CD4-positive, alpha-beta T cell treated with Interleukin-6 for 4 hours (primary cell): ENCODE results near the gene ASIP.
"Not testable (repeated sequence)": the region's sequence is repeated elsewhere in the genome, so short reads cannot be mapped to it uniquely, and the experiment has no call there.

Experiments used
- DNase-seq: peaks from one replicate; pipeline ENCODE4 v3.0.0-alpha.2; 2020; ENCODE audit warnings: mixed read lengths

The ASIP gene

DNA sequence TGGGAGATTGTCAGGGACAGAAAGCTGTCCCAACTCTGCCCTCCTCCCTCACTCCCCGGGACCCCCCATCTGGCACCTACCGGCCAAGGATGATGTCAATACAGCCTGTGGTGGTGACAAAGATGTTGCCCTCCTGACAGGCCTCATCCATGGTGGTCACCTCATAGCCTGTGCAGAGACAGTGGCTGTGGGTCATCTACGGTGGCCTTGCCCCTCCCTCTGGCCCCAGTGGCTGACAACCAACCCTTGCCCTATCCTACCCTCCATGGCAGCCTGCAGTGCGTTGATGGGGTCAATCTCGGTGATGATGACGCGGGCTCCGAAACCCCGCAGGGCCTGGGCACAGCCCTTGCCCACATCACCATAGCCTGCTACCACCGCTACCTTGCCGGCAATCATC, 49.2 kb downstream of the ASIP start:
- DNase-seq = no peak

DNA sequence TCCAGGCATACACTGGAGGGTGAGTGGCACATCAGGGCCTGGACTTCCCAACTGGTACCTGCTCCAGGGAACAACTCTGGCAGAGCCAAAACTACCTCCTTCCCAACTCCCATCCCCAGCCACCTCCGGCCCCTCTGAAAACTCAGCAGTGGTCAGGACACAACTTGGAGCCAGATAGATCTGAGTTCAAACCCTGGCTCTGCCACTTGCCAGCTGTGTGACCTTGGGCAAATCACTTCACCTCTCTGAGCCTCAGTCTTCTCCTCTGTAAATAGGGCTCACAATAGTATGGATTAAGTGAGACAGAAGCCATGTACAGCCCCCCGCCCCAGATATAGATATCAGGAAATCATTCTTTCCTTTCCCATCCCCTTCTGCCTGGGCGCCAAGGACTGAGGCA, 51.3 kb downstream of the ASIP start:
- DNase-seq = no peak

DNA sequence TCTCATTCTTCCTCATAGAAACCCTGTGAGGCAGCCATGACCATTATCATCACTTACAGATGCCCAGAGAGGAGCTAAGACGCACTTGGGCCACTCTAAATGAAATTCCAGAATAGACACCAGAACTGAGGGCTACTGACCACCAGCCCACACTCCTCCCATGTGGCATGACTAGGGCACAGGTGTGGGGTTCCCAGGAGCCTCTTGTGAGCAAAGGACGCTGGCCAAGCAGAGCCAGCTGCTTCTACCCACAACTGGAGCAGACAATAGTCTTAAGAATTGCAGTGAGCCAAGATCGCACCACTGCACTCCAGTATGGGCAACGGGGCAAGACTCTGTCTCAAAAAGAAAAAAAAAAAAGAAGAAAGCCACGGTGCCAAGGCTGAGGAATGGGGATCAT, 51.9 kb downstream of the ASIP start:
- no peak for DNase-seq

DNA sequence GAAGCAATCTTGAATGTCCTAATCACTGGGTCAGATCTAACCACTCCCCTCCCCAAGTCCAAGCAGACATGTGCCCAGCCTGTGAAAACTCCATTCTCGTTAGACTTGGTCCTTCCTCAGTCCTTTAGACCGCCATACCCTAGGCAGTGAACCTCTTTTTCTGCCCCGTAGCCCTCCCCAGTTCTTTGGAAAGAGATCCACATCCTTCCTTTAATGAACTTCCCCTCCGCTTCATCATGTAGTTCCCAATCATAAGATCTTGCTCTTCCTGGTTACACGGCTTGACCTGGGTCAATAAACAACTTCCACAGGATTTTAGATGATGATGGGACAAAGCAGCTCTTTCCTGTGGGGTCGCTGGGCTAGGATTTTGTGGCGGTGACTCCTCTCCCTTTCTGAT, 52.4 kb downstream of the ASIP start:
- no peak for DNase-seq

DNA sequence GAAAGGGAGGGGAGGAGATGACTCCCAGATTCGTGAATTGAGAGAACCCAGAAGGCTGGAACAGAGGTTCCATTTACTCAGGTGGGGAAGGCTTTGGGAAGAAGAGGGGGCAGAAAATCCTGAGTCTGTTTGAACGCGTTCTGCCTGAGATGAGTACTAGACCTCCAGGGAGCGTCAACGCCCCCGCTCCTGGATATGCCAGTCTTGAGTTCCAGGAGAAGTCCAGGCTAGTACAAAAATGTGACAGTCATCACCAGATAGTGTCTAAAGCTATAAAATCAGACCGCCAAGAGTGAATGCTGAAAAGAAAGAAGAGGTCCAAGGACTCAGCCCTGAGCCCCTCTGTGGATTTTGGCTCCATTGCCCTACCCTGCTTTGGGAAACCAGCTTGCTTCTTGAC, 53.3 kb downstream of the ASIP start:
- no peak for DNase-seq

DNA sequence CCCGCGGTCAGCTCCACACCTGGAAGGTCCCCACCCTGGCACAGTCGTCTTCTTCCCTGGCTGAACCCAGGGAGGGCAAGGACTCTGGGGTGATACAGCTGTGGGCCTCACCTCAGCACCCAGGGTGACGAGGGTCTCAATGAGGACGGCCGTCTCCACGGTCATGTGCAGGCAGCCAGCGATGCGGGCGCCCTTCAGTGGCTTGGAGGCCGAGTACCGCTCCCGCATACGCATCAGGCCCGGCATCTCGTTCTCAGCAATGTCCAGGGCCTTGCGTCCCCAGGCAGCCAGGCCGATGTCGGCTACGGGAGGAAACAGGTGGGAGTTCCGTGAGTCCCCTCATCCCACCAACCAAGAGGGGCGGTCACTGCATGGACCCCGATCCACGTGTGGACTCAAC, 54.1 kb downstream of the ASIP start:
- DNase-seq = no peak

DNA sequence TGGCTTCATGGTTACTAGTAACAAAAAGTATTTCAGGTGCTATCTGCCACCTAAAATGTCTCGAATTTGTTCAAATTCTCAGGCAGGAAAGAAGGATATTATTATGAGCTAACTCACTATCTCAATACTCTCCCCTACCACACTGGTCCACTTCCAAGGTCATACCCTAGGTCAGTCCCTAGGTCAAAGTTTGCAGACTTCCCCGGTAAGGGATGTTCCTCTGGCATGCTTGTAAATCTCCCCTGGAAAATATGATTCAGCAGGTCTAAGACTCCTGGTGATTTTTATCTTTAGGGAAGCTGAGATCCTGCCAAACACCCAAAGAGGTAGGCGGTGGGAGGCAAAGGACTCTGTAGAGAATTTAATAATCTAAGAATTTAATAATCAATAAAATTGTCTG, 55.2 kb downstream of the ASIP start:
- no peak for DNase-seq

DNA sequence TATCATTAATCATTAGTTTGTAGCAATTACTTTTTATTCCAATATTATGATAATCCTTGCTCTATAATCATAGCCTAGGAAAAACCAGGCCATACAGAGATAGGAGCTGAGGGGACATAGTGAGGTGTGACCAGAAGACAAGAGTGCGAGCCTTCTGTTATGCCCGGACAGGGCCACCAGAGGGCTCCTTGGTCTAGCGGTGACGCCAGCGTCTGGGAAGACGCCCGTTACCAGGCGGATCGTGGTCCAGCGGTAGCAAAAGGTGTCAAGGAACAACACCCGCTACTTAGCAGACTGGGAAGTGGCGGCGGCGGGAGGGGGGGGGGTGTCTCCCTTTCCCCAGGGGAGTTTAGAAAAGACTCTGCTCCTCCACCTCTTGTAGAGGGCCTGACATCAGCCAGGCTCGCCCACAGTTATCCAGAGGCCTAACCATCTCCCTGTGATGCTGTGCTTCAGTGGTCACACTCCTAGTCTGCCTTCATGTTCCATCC, 57.1 kb downstream of the ASIP start:
- not testable (repeated sequence) for DNase-seq

DNA sequence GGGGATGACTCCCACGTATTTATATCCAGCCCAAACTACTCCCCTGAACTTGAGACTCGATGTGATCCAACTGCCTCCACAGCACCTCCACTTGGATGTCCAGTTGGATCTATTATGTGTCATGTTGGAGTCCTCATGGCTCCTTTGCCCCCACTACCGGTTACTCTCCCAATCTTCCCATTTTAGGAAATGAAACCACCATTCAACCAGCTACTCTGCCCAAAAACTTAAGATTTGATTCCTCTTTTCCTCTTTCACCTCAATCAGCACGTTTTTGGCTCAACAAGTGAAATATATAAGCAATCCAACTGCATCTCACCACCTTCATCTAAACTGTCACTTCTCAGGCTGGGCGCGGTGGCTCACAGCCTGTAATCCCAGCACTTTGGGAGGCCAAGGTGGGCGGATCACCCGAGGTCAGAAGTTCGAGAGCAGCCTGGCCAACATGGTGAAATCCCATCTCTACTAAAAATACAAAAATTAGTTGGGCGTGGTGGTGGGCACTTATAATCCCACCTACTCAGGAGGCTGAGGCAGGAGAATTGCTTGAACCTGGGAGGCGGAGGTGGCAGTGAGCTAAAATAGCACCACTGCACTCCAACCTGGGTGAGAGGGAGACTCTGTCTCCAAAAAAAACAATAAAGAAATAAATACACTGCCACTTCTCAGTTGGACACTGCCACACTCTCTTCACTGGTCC, 58.5 kb downstream of the ASIP start:
- DNase-seq = no peak

DNA sequence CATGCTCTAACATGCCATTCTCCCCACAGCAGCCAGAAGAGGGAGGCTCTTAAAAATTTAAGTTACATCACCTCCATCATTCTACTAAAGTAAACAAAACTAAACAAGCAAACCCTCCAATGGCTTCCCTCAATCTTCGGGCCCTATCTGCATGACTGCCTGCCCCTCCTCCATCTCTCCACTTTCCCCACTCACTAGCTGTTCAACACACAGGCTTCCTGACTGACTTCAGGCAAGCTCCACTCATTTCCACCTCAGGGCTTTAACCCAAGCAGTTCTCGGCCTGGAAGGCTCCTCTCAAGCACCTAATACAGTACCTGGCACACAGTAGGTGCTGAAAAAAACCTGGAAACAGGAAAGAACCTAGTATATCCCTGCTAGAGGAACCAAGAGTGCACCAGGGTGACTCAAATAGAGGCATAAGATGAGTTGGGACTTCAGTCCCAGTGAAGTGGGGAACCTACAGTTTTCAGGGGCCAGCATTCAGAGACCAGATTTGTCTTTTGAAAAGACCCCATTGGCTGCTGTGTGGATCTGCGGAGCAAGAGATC, 59.1 kb downstream of the ASIP start:
- DNase-seq = no peak

DNA sequence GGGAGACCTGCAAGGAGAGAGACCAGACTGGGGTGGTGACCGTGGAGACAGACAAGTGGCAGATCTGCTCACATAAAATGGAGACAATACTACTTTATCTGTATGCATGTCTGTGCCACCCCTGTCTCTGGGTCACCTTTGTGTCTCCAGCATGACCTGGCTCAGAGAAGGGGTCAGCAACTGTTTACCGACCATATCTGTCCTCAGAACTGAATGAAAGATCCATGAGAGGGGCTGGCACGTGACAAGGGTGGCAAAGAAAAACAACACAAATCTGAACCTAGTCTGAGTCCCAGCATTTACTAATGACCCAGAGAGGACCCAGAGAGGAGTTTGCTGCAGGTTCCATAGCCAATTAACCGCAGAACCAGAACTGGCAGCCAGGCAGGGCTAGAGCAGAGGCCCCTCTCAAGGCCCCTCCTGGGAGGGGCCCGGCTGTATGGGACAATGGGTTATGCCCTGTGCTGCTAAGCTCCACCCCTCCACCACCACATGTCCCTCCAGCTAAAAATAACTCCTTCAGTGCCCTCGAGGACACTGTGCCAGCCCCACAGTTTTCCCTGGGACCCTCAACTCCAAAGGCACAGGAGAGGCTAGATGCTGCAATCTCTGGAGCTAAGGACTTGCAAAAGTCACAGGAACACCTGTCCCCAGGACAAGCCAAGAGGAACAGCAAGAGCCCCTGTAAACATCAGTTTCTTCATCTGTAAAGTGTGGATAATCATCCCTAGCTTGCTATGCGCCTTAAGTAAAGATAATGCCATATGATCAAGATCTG, 59.8 kb downstream of the ASIP start:
- DNase-seq = no peak

DNA sequence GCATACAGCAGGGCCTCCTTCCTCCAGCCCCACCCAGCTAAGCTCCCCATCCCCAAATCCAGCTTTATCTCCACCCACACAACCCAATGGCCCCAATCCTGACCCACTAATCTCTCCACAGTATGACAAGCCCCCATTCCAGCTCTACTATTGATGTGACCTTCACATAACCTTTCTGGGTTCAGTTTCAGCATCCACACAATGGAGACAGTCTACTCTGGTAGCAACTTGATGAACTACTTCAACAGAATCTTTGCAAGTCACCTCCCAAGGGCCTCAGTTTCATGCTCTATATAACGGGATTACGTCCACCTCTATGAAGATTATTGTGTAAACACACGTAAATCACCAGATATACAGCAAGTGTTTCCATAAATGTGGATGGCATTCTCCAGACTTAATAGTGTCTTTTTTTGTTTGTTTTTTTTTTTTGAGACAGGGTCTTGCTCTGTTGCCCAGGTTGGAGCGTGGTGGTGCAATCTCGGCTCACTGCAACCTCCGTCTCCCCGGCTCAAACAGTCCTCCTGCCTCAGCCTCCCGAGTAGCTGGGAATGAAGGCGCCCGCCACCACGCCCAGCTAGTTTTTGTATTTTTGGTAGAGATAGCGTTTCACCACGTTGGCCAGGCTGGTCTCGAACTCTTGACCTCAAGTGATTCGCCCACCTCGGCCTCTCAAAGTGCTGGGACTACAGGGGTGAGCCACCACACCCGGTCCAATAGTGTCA, 60.5 kb downstream of the ASIP start:
- DNase-seq = no peak

DNA sequence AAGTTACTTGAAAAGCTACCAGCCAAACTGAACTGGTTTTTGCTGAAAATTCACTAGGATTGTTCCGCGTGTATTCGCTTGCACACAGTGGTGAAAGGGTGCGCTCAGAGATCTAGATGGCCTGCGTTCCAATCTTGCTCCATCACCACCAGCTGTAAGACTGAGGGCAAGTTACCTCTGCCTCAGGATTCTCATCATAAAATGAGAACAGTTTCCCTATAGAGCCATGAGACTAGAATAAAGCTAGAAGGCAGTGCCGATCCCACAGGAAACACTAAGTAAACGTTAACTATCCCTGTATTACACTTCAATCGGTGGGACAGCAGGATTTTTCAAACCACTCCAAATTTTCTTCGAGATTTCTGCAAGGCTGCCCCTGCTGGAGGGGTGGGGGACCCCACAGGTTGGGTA, 61.1 kb downstream of the ASIP start:
- no peak for DNase-seq

DNA sequence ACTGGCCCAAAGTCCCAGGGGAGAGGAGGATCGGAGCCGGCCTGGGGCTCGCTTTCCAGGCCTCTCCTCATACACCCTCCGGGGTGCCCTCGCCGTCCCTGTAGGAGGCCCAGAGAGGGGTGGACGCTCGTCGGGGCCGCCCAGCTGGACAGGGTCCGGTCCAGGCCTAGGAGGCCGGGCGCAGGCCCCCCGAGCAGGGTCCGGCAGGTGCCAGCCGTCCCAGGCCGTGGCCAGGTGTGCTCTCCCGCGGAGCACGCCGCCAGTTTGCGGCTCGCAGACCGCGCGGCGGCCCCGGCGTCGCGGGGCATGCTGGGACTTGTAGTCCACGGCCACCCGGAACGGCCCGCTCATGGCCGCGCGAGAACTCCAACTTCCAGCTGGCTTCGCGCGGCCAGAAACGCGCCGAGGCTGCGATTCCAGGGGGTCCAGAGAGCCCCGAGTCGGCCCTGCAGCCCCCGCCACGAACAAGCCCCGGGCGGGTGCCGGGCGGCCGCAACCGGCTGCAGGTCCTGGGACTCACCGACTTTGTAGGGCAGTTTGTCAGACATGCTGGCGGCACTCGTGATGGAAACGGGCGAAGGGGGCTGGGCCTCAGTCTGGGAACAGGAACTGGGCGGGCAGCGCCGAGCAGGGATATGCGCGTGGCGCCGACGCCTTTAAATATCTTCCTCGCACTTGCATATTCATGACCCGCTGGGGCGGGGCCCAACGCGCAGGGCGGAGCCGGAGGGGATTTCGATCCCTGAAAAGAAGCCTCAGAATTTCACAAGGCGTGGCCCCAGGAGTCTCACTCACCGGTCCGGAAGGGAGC, 61.7 kb downstream of the ASIP start, which contains the start of gene AHCY:
AHCY (minus strand) TSS at position 633 of the 811 bp plus-strand sequence; CDS start at position 548, 85 bp downstream.
- peak; percentile 95 for DNase-seq

DNA sequence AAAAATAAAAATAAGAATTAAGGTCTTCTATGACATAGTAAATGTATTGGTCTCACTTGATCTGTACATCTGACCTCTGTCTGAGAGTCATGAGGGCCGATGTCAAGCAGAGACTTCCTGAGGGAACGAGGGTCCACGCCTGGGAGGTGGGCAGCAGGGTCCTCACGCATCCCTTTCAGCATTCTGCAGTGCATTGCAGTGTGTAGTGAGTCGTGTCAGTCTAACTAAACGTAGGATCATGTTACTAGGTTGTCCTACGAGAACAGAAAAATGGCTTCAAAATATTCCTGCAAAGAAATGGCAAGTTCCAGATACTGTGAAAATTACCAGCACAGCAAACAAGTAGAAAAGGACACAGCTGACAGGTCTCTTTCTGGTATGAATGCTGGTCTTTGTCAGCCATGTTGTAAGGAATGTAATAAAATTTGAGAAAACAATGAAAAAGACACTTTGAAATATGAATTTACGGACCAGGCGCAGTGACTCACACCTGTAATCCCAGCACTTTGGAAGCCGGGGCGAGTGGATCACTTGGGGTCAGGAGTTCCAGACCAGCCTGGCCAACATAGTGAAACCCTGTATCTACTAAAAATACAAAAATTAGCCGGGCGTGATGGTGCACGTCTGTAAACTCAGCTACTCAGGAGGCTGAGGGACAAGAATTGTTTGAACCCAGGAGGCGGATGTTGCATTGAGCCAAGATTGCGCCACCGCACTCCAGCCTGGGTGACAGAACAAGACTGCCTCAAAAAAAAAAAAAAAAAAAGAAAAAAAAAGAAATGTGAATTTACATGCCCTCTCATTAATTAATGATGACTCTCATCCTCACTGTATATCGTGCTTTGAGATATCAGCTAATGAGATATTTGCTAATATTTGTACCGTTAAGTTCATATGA, 64.4 kb downstream of the ASIP start:
- DNase-seq = no peak

DNA sequence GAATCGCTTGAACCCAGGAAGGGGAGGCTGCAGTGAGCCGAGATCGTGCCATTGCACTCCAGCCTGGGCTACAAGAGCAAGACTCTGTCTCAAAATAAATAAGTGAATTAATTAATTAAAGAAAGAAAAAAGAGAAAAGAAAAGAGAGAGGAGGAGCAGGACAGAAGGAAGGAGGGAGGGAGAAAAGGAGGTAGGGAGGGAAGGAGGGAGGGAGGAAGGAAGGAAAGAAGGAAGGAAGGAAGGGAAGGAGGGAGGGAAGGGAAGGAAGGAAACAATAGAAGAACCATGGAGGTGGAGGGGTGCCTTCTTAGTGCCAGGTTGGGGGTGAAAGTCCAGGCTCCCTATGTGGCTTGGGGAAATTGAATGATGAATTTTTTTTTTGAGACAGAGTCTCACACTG, 68.5 kb downstream of the ASIP start:
- DNase-seq = no peak

DNA sequence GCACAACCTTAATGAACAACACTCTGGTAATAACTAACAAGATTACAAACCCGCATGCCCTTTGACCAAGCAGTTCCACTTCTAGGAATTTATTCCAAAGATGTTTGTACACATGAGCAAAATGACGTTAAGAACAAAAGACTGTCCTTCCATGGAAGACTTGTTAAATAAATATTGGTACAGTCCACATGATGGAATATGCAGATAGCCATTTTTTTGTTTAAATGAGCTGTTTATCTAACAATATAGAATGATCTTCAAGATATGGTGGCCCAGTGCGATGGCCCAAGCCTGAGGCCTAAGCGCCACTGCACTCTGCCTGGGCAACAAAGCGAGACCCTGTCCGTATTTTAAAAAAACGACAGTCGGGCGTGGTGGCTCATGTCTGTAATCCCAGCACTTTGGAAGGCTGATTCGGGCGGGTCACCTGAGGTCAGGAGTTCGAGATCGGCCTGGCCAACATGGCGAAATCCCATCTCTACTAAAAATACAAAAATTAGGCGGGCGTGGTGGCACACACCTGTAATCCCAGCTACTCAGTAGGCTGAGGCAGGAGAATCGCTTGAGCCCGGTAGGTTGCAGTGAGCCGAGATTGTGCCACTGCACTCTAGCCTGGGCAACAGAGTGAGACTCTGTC, 69.4 kb downstream of the ASIP start:
- no peak for DNase-seq

DNA sequence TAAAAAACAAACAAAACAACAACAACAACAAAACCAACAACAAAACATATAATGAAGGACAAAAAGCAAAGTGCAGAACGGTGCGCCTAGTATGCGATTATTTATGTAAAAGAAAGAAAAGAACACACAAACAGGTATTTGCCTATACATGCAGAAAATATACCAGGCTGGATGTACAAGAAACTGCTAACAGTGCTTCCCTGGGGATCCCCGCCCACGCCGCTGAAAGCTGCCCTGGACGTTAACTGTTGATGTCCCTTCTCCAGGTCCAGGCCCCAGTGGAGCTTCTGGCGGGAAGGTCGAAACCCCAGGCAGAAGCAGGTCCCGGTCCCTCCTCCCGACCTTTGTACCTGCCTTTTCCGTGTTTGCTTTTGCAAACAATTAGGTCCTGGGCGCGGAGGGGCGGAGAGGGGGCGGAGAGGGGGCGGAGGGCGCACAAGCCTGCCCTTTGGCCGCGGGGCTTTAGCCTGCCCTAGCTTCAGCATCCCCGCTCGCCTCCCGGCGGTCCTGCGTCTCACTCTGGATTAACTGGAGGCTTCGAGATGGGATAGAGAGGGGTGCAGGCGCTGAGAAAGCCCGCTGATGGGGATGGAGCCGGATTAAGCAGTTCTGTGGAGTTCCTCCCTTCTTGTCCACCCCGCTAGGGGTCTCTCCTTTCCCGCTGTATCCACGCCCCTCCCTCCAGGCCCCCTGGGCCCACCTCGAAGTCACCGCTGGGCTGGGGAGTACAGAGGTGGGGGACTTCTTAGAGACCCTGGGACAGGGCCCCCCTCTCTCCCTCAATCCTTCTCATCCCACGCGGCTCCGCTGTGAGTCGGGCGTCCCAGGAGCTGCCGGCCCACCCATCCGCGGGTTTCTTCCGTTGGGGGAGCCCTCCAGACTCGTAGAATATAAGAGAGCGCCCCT, 70.1 kb downstream of the ASIP start:
- no peak for DNase-seq

DNA sequence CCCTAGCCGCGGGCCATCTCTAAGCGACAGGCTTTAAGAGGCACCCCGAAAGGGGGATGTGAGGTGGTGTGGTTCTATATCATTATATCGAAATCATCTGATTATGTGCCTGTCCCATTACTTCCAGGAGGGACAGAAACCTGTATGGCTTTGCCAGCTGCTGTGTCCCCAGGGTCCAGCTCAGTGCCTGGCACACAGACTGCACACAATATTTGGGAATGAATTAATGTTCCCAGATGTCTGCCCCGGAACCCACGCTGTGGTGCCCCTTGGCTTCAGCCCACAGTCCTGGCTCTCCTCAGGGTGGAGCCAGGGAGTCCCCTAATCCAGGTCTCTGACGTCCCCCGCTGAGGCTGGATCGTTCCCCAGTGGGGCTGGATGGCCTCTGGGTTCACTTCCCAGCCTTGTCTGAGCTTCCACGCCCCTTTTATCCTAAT, 70.8 kb downstream of the ASIP start:
- DNase-seq = no peak
